Suppressor macrophage treated with lipopolysaccharide for 4 hours (primary cell): ENCODE measurements around the gene CHCHD1.
"Not testable (repeated sequence)": the region's sequence is repeated elsewhere in the genome, so short reads cannot be mapped to it uniquely, and the experiment has no call there.

Experiments
- DNase-seq: peaks from one replicate; pipeline ENCODE4 v3.0.0-alpha.2; 2020

Gene CHCHD1

DNA sequence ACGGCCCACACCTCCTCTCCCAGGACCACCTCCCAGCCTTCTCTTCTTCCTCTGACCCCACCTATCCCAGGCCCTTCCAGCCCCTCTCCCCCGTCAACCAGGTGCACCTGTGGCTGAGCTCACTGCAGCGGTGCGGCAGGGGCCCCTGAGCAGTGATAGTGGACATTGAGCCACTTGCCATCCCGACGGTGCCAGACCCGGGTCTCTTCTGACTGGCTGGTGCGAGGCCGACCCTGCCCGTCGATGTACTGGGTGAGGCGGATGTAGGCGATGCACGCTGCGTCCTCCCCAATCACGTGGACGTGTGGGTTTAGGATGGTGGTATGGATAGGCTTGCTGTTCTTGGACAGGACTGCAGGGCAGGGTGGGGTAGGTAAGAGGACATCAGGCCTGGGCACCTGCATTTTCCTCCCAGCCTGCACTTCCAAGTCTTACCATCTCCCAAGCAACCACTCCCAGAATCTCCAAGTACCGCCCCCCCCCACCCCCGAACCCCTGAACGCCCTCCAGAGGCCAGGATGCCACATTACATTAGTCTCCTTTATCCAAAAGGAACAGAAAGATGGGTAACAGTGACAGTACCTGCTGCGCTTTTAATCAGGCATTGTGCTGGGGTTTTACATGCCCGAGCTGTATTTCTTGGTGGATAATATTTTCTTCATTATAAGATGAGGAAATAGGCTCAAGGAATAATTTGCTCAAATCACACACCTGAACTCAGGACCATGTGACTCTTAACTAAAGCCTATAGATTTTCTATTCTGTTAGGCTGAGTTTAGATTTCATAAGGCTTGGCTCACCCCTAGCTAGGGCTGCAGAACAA lies 33.3 kb downstream of the CHCHD1 start:
- peak; percentile 19 for DNase-seq

GRCh38 chr10:73815719-73816030 lies 33.8 kb downstream of the CHCHD1 start:
- no peak for DNase-seq

DNA sequence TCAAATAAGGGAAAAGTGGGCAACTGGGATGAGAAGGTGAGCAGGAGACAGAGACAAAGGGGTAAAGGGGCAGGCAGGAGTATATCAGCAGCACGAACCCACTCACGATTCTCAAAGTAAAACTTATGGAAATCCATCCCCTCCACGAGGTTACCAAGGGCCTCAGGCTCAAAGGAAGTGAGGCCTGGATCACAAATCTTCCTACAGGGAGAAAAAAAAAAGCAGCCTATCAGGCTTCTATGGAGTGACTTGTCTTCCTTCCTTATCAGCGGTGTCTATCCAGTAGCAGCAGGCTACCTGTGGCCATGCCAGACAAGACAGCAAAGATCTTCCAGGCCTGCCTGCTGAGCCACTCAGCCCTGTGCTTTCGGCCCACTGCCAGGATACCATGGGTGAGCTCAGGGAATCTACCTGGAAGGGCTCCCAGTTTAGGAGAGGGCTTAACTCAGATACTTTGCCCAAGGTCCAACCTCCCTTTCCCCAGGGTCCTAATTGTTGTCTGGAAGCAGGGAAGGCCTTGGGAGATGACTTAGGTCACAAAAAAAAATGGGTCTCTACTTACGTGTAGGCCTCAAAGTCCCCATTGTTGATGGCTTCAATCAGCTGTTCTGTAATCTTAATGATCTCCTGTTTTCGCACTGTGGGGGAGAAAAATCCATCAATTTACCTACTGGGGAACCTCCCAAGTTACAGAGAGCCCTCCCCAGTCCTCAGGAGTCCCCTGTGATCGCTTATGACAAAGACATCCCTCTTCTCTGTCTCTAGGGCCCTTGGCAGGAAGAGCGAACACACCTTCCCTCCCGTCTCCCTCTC lies 35.3 kb downstream of the CHCHD1 start:
- no peak for DNase-seq

DNA sequence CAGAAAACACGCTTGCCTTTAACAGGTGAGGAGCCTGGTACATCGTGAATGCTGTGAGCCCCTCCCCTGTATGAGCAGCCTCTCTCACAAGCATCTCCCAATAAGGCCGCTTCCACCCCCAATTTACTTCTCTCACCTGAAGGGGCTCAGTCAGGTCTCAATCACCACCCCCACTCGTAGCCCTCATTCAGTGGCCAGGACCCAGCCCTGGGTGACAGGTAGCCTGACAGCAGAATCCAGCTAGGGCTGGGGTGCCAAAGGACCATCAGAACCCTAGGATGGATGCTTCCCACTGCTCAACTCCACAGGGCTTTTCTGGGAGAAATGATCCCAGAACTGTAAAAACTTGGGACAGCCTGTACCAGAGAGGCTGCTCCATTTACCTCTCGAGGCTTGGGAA lies 36.0 kb downstream of the CHCHD1 start:
- DNase-seq = no peak

- no peak for DNase-seq
Observed at GRCh38 chr10:73818402-73818801, 36.6 kb downstream of the CHCHD1 start.

- DNase-seq = peak; percentile 25
Observed at GRCh38 chr10:73819081-73819480, 37.2 kb downstream of the CHCHD1 start.

GRCh38 chr10:73819513-73820093 lies 37.8 kb downstream of the CHCHD1 start:
- DNase-seq = no peak

DNA sequence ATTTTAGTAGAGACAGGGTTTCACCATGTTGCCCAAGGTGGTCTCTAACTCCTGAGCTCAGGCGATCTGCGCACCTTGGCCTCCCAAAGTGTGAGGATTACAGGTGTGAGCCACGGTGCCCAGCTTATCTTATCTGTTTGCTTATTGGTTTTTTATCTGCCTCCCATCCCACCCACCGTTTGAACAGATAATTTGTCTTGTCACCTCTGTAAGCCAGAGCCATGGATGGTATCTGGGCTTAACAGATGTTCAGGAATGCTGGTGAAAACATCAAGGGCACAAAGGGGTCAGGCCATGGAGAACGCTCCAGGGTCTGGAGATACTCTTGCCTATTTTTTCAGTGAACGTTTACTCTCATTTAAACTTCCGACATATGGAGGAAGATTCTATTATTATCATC lies 41.5 kb downstream of the CHCHD1 start:
- no peak for DNase-seq

DNA sequence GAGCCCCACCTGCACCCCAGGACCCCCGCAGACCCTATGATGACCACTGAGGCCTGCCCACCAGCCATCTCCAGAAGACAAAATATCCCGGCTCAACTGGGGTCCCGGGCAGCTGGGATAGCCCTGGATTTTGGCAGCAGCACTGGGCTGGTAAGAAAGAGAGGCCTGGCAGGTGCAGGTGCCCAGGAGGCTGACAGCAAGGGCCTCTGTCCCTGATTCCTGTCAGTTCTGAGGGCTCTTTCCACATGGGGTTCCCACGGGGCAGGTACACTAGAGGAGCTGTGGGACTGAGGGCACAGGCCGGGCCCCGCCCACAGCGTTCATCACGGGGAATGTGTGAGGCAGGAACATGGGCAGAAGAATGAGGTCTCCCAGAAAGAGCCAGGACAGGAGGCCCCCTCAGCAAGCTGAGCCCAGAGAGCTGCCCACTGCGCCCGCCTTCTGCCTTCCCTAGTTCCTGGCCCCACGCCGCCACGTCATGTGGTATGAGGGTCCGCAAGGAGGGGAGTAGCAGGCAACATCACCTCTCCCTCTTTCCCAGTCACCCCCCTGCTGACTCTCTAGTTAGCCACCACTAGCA lies 42.4 kb downstream of the CHCHD1 start:
- DNase-seq = no peak

DNA sequence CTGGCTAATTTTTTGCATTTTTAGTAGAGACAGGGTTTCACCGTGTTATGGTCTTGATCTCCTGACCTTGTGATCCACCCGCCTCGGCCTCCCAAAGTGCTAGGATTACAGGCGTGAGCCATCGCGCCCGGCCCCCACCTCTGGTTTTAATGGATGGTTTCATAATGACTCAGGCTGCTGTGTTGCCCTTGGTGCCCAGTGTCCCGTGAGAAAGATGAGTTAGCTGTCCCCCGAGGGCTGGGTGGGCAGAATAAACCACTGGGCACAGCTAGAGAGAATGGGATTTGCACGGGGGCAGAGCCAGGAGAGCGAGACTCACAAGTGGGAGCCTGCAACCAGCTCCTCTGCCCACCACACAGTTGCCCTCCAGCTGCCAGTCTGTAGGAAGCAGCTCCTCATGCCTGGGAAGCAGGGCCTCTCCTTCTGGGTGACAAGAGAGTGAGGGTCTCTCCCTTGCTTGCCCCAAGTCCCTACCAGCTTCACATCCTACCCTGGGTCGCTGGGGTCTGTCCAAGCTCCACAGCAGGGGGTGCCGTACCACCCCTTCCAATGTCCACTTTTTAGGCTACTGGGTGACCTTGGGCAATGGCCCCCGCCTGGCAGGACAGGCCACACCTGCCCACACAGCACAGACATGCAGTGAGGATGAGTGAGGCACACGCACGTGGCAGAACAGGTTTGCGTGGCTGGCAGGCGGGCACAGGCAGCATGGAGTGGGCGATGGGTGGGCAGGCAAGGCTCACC lies 45.7 kb downstream of the CHCHD1 start:
- DNase-seq = no peak

DNA sequence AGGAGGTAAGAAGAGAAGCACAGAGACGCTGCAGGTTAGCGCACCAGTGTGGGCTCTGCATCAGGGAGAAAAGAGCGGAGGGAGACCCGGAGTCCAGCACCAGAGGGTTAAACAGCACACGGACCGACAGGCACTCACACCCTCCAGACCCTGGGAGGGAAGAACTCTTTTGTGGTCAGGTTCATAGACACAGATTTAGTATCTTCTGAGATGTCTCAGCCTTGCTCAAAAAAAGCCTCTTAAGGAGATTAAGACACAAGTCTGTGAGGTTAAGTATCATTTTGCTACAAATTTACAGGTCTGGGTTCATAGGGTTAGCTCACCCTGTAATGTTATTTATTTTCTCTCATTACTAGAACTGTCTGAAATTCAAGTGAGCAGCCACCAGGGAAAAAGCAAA lies 46.3 kb downstream of the CHCHD1 start:
- no peak for DNase-seq

DNA sequence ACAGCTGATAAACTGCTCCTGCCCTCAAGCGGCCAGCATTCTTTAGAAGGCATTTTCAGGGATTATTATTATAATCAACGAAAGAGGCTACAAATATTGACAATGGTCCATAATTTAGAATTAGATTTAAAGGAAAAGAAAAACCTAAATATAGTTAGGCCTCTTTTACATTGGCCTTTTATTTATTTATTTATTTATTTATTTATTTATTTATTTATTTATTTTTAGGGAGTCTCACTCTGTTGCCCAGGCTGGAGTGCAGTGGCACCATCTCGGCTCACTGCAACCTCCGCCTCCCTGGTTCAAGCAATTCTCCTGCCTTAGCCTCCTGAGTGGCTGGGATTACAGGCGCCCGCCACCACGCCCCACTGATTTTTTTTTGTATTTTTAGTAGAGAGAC lies 47.2 kb downstream of the CHCHD1 start:
- not testable (repeated sequence) for DNase-seq
